SU-DHL-6 (cell line): ENCODE data around the gene HOXB3.

Experiments used
- CTCF ChIP-seq: fragments of 200-600 bp; sonication (generic); IDR thresholded peaks from one replicate; pipeline ENCODE4 v1.5.1; 2017; ENCODE audit warnings: antibody characterized with exemption, mild to moderate bottlenecking, low read length, moderate library complexity; ENCODE audit not compliant: insufficient read depth, poor library complexity, severe bottlenecking
- EZH2phosphoT487 ChIP-seq: fragments of 200-600 bp; sonication (generic), shearing (Covaris generic); conservative IDR thresholded peaks from 2 replicates; pipeline ENCODE4 v1.6.1; 2018; ENCODE audit warnings: mild to moderate bottlenecking, antibody characterized with exemption, low read length, moderate library complexity, mixed read lengths

GRCh38 chr17:48619826-48620449, 29.9 kb upstream of the HOXB3 start:
- TF ChIP-seq CTCF, result no peak
- no peak for TF ChIP-seq EZH2phosphoT487
